ENCODE data around the gene GNAQ. TPM values are rescaled to one million over a fixed set of nuclear protein-coding genes. Genes with fewer than 3 reads are reported as not detected.

Gene GNAQ
- total and polyA plus RNA-seq, 2 of the 13 experiments (the other 11 are each of a cell fraction or from before 2014, with no cell fraction given): 16.5 to 17.7 TPM

- peak; percentile 89 for TF ChIP-seq FOXP4 (CRISPR knock-in tag; IDR thresholded peaks at IDR 0.05)
- TF ChIP-seq ZNF451 (CRISPR knock-in tag; IDR thresholded peaks at IDR 0.05): no peak
- TF ChIP-seq KDM2A (CRISPR knock-in tag; IDR thresholded peaks at IDR 0.05; ENCODE audit: borderline replicate concordance, low read depth): no peak
- TF ChIP-seq MEF2D (CRISPR knock-in tag; IDR thresholded peaks at IDR 0.05): 0 out of 2 replicates have a peak, but pooled peaks have one; percentile 29
- TF ChIP-seq ERF (CRISPR knock-in tag; IDR thresholded peaks at IDR 0.05): no peak
- no peak for TF ChIP-seq ATF2 (CRISPR knock-in tag; IDR thresholded peaks at IDR 0.05)
- TF ChIP-seq GATAD2A (CRISPR knock-in tag; IDR thresholded peaks at IDR 0.05): peak; percentile 77
- no peak for TF ChIP-seq ZNF703 (CRISPR knock-in tag; IDR thresholded peaks at IDR 0.05; ENCODE audit: borderline replicate concordance)
- no peak for TF ChIP-seq ZNF773 (CRISPR knock-in tag; IDR thresholded peaks at IDR 0.05; ENCODE audit: borderline replicate concordance)
- TF ChIP-seq ZNF558 (CRISPR knock-in tag; IDR thresholded peaks at IDR 0.05; ENCODE audit: borderline replicate concordance): no peak
- no peak for TF ChIP-seq SMARCC2 (IDR thresholded peaks at IDR 0.05)
- TF ChIP-seq SAP130 (CRISPR knock-in tag; IDR thresholded peaks at IDR 0.05; ENCODE audit: low read depth): peak; percentile 10
- TF ChIP-seq SOX5 (CRISPR knock-in tag; IDR thresholded peaks at IDR 0.05; ENCODE audit: borderline replicate concordance): peak; percentile 60; the same call in 1 of the 2 replicates
- TF ChIP-seq ZKSCAN5 (CRISPR knock-in tag; IDR thresholded peaks at IDR 0.05): no peak
- TF ChIP-seq KLF16 (CRISPR knock-in tag; IDR thresholded peaks at IDR 0.05): peak in 1 of 2 experiments; percentile 15; a peak in 2 of 4 replicates
- no peak for TF ChIP-seq ZNF253 (CRISPR knock-in tag; IDR thresholded peaks at IDR 0.05; ENCODE audit: borderline replicate concordance)
- no peak for TF ChIP-seq ZNF841 (CRISPR knock-in tag; IDR thresholded peaks at IDR 0.05; ENCODE audit: borderline replicate concordance)
- no peak for TF ChIP-seq ZNF704 (CRISPR knock-in tag; IDR thresholded peaks at IDR 0.05; ENCODE audit: borderline replicate concordance)
- TF ChIP-seq TEF (CRISPR knock-in tag; IDR thresholded peaks at IDR 0.05): no peak
- TF ChIP-seq RNF219 (CRISPR knock-in tag; IDR thresholded peaks at IDR 0.05): no peak
Measured at GRCh38 chr9:77807846-77808750, 223.5 kb downstream of the GNAQ start (continued).

All from HepG2 (cell line).